Kidney (tissue), 14 donors: ENCODE data around the gene CXCL13. TPM values are rescaled to one million over a fixed set of nuclear protein-coding genes. Genes with fewer than 3 reads are reported as not detected.

Experiments used
- DNase-seq, 5 donors: peaks; one replicate each; pipeline ENCODE4 v3.0.0-alpha.2; 2013 to 2020
- FAIRE-seq: peaks from 2 replicates; lab custom pipeline; 2012; peaks lifted over from hg19 to GRCh38; lab: Jason Lieb, UNC
- H3K27ac ChIP-seq, 2 donors: one replicate each; pipeline ENCODE4 v1.7.0; 2013; ENCODE audit warnings: low read depth in 2 of 2, low read length in 2 of 2, inconsistent platforms in 1 of 2
- H3K27me3 ChIP-seq: one replicate; pipeline ENCODE4 v1.7.1; 2013; ENCODE audit warnings: low read length, inconsistent platforms; ENCODE audit not compliant: control insufficient read depth, insufficient read depth
- H3K36me3 ChIP-seq, 3 donors: one replicate each; pipeline versions ENCODE4 v1.7.0 to v1.7.1; 2013; ENCODE audit warnings: low read length in 3 of 3, control low read depth in 1 of 3, inconsistent platforms in 1 of 3; ENCODE audit not compliant: insufficient read depth in 3 of 3, control insufficient read depth in 2 of 3
- H3K4me1 ChIP-seq, 3 donors: one replicate each; pipeline versions ENCODE4 v1.7.0 to v1.7.1; 2013; ENCODE audit warnings: low read length in 3 of 3, inconsistent platforms in 1 of 3, low read depth in 1 of 3; ENCODE audit not compliant: control insufficient read depth in 2 of 3, insufficient read depth in 2 of 3
- H3K4me3 ChIP-seq, 3 donors: one replicate each; pipeline versions ENCODE4 v1.7.0 to v1.8.1; 2013; ENCODE audit warnings: low read length in 3 of 3, control low read depth in 1 of 3, inconsistent platforms in 1 of 3
- H3K9ac ChIP-seq, 3 donors: one replicate each; pipeline versions ENCODE4 v1.7.0 to v1.7.1; 2013; ENCODE audit warnings: low read length in 3 of 3, control low read depth in 1 of 3, inconsistent platforms in 1 of 3
- H3K9me3 ChIP-seq, 3 donors: one replicate each; pipeline versions ENCODE4 v1.7.0 to v1.7.1; 2013; ENCODE audit warnings: low read length in 3 of 3, control low read depth in 1 of 3, inconsistent platforms in 1 of 3; ENCODE audit not compliant: control insufficient read depth in 2 of 3, insufficient read depth in 1 of 3
- CTCF ChIP-seq: IDR thresholded peaks from 3 replicates; pipeline ENCODE4 v1.5.1; 2012; ENCODE audit warnings: mild to moderate bottlenecking, moderate library complexity, borderline replicate concordance; ENCODE audit not compliant: insufficient read depth; ENCODE audit errors: extremely low read depth
- intact Hi-C: fragments of 100-400 bp; cut with DNase I; formaldehyde crosslinking; loops from one replicate; pipeline ENCODE4 v1.11.1; 2022
- polyA plus RNA-seq: library from polyadenylated mRNA; stranded (reverse); fragments of 350-450 nt; fragmentation: Illumina TruSeq; extraction: RNeasy Lipid Tissue Mini Kit (QIAGEN cat#74804); gene quantifications from one replicate; pipeline ENCODE4 v1.2.3, GENCODE V29; 2014; ENCODE audit warnings: low read depth, low replicate concordance; ENCODE audit not compliant: insufficient read depth
- total RNA-seq: library from RNA; stranded (reverse); fragmentation: NEBNext Ultra II Directional; extraction: Animal tissue kit (Norgen Biotek cat#: 25700); gene quantifications from one replicate; pipeline ENCODE4 v1.2.1, GENCODE V29; 2021
- donor health status: control.
- donor health status: control.
- donor health status: control.
- donor health status: control.
- donor health status: control.
- donor health status: DM: yes; HTN: yes; CAD: no.
- donor health status: Normal renal cell carcinoma (clear cell type).

Gene CXCL13
- total and polyA plus RNA-seq, 2 donors from 2014 or later, result 6.5 TPM; not detected in 1

GRCh38 chr4:77601614-77602187, 3.9 kb upstream of the CXCL13 start:
- FAIRE-seq (no peak), DNase-seq (no peak)
- H3K4me1 ChIP-seq, result no peaks in the 10 kb centered on the region
- no peaks in the 10 kb centered on the region for H3K27me3 ChIP-seq
- no peak for TF ChIP-seq CTCF
- no peaks in the 10 kb centered on the region for H3K9me3 ChIP-seq
- H3K4me3 ChIP-seq, result no peak overlapping the region
- H3K9ac ChIP-seq, result no peak overlapping the region
- H3K36me3 ChIP-seq, result no peaks in the 10 kb centered on the region
- H3K27ac ChIP-seq, result no peak overlapping the region
- intact Hi-C loops, result loop anchor here (10.0 kb wide), 1 partner anchor 217 kb away; no protein-coding TSS in a partner anchor

DNA sequence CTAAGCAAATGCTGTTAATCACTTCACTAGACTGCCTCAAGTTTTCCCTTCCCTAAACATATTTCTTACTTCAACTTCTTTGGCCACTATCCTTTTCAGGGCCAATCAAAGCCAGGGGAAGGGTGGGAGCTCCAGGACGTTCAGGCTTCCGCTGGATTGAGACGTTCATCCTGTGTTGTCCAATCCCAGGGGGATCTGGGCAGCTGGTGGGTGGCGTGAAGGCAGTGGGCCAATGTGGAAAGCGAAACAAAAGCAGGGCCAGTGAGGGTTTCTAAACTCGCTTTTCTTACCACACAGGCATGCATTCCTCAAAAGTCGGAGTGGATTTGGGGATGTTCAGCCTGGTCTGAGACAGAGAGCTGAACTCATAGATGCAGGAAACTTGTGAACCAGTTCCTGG, 7.6 kb downstream of the CXCL13 start:
- intact Hi-C loops, result no loop called here
- H3K27me3 ChIP-seq, result no peaks in the 10 kb centered on the region
- FAIRE-seq (no peak), DNase-seq (no peak)
- H3K9ac ChIP-seq, result no peak overlapping the region
- H3K4me3 ChIP-seq, result no peak overlapping the region
- H3K36me3 ChIP-seq, result no peaks in the 10 kb centered on the region
- no peak for TF ChIP-seq CTCF
- no peak overlapping the region for H3K27ac ChIP-seq
- no peaks in the 10 kb centered on the region for H3K9me3 ChIP-seq
- H3K4me1 ChIP-seq, result no peaks in the 10 kb centered on the region

DNA sequence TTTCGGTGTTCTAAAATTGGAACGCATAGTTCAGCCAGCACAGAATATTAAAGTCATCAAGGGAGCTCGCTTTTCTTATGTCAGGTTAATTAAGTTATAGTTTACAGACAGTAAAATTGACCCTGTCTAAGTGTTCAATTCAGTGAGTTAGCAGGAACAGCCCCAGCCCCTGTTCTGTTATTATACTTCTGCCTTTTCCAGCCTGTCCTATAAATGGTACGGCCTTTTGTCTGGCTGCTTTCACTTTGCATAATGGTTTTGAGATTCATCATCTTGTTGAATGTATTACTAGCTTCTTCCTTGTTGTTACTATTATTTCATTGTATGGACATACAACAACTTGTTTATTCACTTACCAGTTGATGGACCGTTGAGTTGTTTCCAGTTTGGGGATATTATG, 9.5 kb downstream of the CXCL13 start:
- TF ChIP-seq CTCF, result no peak
- FAIRE-seq (no peak), DNase-seq (no peak)
- Histone ChIP-seq H3K27me3 (no peaks in the 10 kb centered on the region), H3K36me3 (no peaks in the 10 kb centered on the region), H3K9me3 (no peaks in the 10 kb centered on the region), H3K27ac (no peak overlapping the region), H3K4me3 (no peak overlapping the region), H3K4me1 (no peaks in the 10 kb centered on the region), H3K9ac (no peak overlapping the region)
- intact Hi-C loops, result no loop called here

GRCh38 chr4:77617203-77617602, 11.6 kb downstream of the CXCL13 start:
- FAIRE-seq (no peak), DNase-seq (no peak)
- Histone ChIP-seq H3K4me3 (no peak overlapping the region), H3K9ac (no peak overlapping the region), H3K27ac (no peak overlapping the region), H3K9me3 (no peaks in the 10 kb centered on the region), H3K27me3 (no peaks in the 10 kb centered on the region), H3K4me1 (no peaks in the 10 kb centered on the region), H3K36me3 (no peaks in the 10 kb centered on the region)
- no peak for TF ChIP-seq CTCF
- intact Hi-C loops, result no loop called here
